Pancreas (tissue), 10 donors: ENCODE results near the gene ZNF318. TPM values are rescaled to one million over a fixed set of nuclear protein-coding genes. Genes with fewer than 3 reads are reported as not detected.

Experiments
- ATAC-seq, 4 donors: fragments of 200-7000 bp; cut with Tn5 transposase; one replicate each; pipeline versions ENCODE4 v1.8.0 to v1.9.1; 2020; ENCODE audit warnings: mild to moderate bottlenecking in 4 of 4, moderate library complexity in 4 of 4
- DNase-seq, 6 donors: peaks; one replicate each; pipeline ENCODE4 v3.0.0-alpha.2; 2020
- FAIRE-seq: peaks from 2 replicates; lab custom pipeline; 2012; peaks lifted over from hg19 to GRCh38; lab: Jason Lieb, UNC
- H3K27ac ChIP-seq, 4 donors: fragments of 200-600 bp; sonication (generic); 1 replicate in 3 of 4; 2 replicates in 1 of 4; pipeline versions ENCODE4 v1.5.0 to v1.8.0; 2020
- H3K27me3 ChIP-seq, 4 donors: fragments of 200-600 bp; one replicate each; pipeline ENCODE4 v1.8.0; 2021
- H3K36me3 ChIP-seq, 3 donors: fragments of 200-600 bp; sonication (generic) in 1 of 3; one replicate each; pipeline versions ENCODE4 v1.5.0 to v1.8.0; 2020 to 2021
- H3K4me1 ChIP-seq, 3 donors: fragments of 200-600 bp; one replicate each; pipeline ENCODE4 v1.8.0; 2021
- H3K4me3 ChIP-seq, 4 donors: fragments of 200-600 bp; sonication (generic) in 2 of 4; one replicate each; pipeline versions ENCODE4 v1.5.0 to v1.8.0; 2020 to 2021
- H3K9me3 ChIP-seq, 4 donors: fragments of 200-600 bp; one replicate each; pipeline ENCODE4 v1.8.0; 2021
- WGBS, 2 donors: extraction: QIAGEN DNeasy Blood & Tissue Kit; methylation state at CpG; one replicate each; pipeline ENCODE4 v1.1.7; 2013; 5-methylcytosine and 5-hydroxymethylcytosine counted together
- intact Hi-C, 3 donors: fragments of 100-400 bp; cut with DNase I; formaldehyde crosslinking; loops; one replicate each; pipeline versions ENCODE4 v1.11.1 to v1.14.2; 2022
- polyA plus RNA-seq, 2 donors: library from polyadenylated mRNA; stranded (reverse); fragments of 200-250 nt; gene quantifications; one replicate each; pipeline ENCODE4 v1.2.3, GENCODE V29; 2013
- total RNA-seq, 6 donors: library from RNA; stranded (reverse); fragmentation: NEBNext Ultra II Directional in 4 of 6; extraction: Animal tissue kit (Norgen Biotek cat#: 25700) in 4 of 6; gene quantifications; one replicate each; pipeline versions ENCODE4 v1.2.1 to v1.2.4, GENCODE V29; 2021 to 2023
- TF ChIP-seq, protein P1 (sequence below), 4 donors: fragments of 200-600 bp; sonication (generic) in 3 of 4; IDR thresholded peaks; one replicate each; pipeline versions ENCODE4 v1.5.0 to v1.8.0; 2021; ENCODE audit warnings: antibody characterized with exemption in 4 of 4
- donor health status: healthy with polysubstance abuse.
- donor health status: DM: no; HTN: no; CAD: no; lungs with moderate emphysema.
- donor health status: DM: no; HTN: no; CAD: no.
- donor health status: control.
- donor health status: control.
- donor health status: Bipolar disorder and iron deficiency.
- donor health status: DM: yes; HTN: yes; CAD: no.
- donor health status: DM: no; HTN: no; CAD: no.
- donor health status: DM: no; HTN: no; CAD: no.
- donor health status: DM: yes; HTN: yes; CAD: no.

Gene ZNF318
- total and polyA plus RNA-seq, 8 donors, result 6.2 to 13.0 (median 8.7) TPM

DNA sequence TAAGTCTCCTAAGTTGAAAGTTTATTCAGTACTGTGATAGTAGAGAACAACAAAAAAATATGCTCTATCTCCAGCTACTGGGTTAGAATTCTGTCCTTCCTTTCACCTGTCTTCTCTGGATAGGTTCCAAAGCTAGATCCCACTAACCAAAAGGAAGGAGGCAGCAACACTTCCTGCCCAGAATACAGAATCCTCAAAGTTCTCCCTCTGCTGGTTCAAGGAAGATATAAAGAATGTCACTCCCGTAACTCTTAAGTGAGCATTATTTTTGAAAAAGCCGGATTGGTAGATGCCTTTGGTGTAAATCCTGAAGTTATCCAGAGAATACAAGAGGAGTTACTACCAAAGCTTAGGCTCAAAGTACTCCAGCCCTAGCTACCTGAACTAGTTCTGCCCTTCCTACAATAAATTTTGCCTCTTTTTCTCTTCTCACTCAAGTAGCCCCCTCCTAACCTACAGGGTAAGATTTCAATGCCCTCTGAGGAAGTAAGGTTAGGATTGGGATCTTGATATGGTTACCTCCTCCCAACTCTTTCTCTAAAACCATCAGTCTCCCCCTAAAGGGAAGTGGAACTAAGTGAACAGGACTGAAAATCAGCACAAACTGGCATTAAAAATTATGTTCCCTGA, 34.9 kb downstream of the ZNF318 start:
- Histone ChIP-seq H3K36me3 (peaks cover 0 to 10% (median 7%) of the 10 kb centered on the region in 3 donors), H3K27me3 (no peaks in the 10 kb centered on the region), H3K9me3 (no peaks in the 10 kb centered on the region), H3K4me3 (no peak overlapping the region), H3K4me1 (peaks cover 0 to 21% (median 4%) of the 10 kb centered on the region in 3 donors), H3K27ac (peak overlapping the region in 1 of 4 donors; percentile 53)
- DNase-seq (no peak), FAIRE-seq (peak; percentile 85), ATAC-seq (peak; percentile 69 to 80 (median 77))
- WGBS, 2 donors, result 32 to 35% methylated on average over 2 of the region's 2 CpGs
- TF ChIP-seq, protein P1, sequence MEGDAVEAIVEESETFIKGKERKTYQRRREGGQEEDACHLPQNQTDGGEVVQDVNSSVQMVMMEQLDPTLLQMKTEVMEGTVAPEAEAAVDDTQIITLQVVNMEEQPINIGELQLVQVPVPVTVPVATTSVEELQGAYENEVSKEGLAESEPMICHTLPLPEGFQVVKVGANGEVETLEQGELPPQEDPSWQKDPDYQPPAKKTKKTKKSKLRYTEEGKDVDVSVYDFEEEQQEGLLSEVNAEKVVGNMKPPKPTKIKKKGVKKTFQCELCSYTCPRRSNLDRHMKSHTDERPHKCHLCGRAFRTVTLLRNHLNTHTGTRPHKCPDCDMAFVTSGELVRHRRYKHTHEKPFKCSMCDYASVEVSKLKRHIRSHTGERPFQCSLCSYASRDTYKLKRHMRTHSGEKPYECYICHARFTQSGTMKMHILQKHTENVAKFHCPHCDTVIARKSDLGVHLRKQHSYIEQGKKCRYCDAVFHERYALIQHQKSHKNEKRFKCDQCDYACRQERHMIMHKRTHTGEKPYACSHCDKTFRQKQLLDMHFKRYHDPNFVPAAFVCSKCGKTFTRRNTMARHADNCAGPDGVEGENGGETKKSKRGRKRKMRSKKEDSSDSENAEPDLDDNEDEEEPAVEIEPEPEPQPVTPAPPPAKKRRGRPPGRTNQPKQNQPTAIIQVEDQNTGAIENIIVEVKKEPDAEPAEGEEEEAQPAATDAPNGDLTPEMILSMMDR (IDR thresholded peaks at IDR 0.05), result peak in 2 of 4 donors; percentile 13 to 17
- intact Hi-C loops, result no loop called here

DNA sequence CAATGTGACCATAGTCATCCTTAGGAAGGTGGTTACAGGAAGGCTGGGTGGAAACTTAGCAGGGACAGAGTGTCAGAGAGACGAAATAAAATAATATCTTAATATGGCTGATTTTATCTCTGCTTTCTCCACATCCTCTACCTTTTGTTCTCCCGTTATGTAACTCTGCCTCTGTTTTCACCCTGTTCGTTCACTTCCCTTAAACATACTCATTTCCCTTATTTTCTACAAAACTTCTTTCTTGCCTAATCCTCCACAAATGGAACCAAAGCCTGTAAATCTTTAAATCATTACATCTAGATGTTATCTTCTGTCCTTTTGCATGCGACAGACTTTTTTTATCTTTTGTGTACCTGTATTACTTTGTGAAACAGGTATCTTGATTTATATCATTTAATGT, 37.6 kb downstream of the ZNF318 start:
- no peaks in the 10 kb centered on the region for H3K9me3 ChIP-seq
- intact Hi-C loops, result no loop called here
- no peaks in the 10 kb centered on the region for H3K27me3 ChIP-seq
- TF ChIP-seq, protein P1 (IDR thresholded peaks at IDR 0.05), result no peak
- no peaks in the 10 kb centered on the region for H3K36me3 ChIP-seq
- H3K4me1 ChIP-seq, result peaks cover 0 to 21% (median 4%) of the 10 kb centered on the region in 3 donors
- FAIRE-seq (no peak), DNase-seq (no peak), ATAC-seq (no peak)
- 79 to 84% methylated on average over 4 of the region's 4 CpGs for WGBS, 2 donors
- no peak overlapping the region for H3K27ac ChIP-seq
- no peak overlapping the region for H3K4me3 ChIP-seq

DNA sequence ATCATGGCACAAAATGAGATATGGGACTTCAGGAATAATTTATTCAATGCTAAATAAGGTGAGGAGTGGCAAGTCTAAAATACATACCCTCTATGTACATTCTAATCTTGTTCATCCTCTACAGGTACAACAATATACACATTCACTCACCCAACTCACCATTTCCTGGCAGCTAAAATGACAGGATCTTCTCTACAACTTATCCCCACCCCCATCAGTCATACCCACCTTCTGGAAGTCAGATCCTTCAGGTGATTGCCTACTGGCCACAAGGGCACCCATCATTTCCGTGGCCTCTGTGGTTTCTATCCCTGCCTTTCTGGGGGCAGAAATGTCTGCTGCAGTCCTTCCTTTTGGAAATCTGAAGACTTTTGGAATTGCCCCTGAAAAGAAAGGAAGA, 38.0 kb downstream of the ZNF318 start:
- intact Hi-C loops, result no loop called here
- WGBS, 2 donors, result 82 to 86% methylated on average over 1 of the region's 1 CpG

DNA sequence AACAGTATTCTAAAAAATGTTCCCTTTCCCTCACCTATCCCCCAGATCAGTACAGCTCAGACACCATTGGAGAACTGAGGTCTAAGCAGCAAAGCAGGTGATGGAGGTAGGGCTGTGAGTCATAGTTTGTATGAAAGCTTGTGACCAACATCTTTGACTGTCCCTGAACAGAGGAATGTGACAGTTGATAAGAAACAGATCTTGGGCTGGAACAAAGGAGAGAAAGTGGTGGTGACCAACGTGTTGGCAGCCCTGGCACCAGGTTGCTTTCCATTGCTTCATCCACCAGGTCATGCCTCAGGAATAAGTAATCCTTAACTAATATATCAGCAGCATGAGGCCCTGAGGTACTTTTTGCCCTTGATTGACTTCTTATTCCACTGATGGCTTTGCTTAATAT, 40.9 kb downstream of the ZNF318 start:
- no peak for FAIRE-seq
- no peaks in the 10 kb centered on the region for H3K4me1 ChIP-seq
- no peak overlapping the region for H3K4me3 ChIP-seq
- WGBS, 2 donors, result 20 to 21% methylated on average over 1 of the region's 1 CpG
- DNase-seq, result peak in 2 of 6 donors; percentile 37 to 48
- intact Hi-C loops, result no loop called here
- peak overlapping the region in 2 of 4 donors; percentile 69 to 75 for H3K27ac ChIP-seq
- peak; percentile 64 to 94 (median 82) for ATAC-seq
- H3K36me3 ChIP-seq, result no peaks in the 10 kb centered on the region
- H3K27me3 ChIP-seq, result no peaks in the 10 kb centered on the region
- TF ChIP-seq, protein P1 (IDR thresholded peaks at IDR 0.05), result no peak
- no peaks in the 10 kb centered on the region for H3K9me3 ChIP-seq

More for the DNA sequence above, 38.0 kb downstream of the ZNF318 start:
- ATAC-seq (no peak), DNase-seq (no peak), FAIRE-seq (no peak)
- Histone ChIP-seq H3K4me1 (peaks cover 0 to 21% (median 4%) of the 10 kb centered on the region in 3 donors), H3K27ac (no peak overlapping the region), H3K36me3 (no peaks in the 10 kb centered on the region), H3K27me3 (no peaks in the 10 kb centered on the region), H3K9me3 (no peaks in the 10 kb centered on the region), H3K4me3 (no peak overlapping the region)
- TF ChIP-seq, protein P1 (IDR thresholded peaks at IDR 0.05), result no peak

DNA sequence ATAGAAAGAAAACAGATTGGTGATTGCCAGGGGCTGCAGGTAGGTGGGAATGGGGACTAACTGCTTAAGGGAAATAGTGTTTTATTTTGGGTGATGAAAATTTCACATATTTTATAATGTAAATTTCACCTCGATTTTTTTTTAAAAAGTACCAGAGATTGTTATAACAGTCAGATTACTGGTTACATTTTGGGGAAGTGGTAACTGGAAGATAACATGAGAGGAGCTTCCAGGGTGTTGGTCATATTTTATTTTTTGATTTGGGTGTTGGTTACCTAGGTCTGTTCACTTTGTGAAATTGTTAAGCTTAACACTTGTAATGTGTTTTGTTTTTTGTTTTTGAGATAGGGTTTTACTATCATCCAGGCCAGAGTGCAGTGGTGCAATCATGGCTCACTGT, 43.6 kb downstream of the ZNF318 start:
- H3K27me3 ChIP-seq, result no peaks in the 10 kb centered on the region
- H3K36me3 ChIP-seq, result no peaks in the 10 kb centered on the region
- no peaks in the 10 kb centered on the region for H3K4me1 ChIP-seq
- intact Hi-C loops, result no loop called here
- H3K27ac ChIP-seq, result no peak overlapping the region
- 41 to 43% methylated on average over 1 of the region's 1 CpG for WGBS, 2 donors
- DNase-seq (no peak), FAIRE-seq (no peak), ATAC-seq (no peak)
- H3K4me3 ChIP-seq, result no peak overlapping the region
- TF ChIP-seq, protein P1 (IDR thresholded peaks at IDR 0.05), result no peak
- no peaks in the 10 kb centered on the region for H3K9me3 ChIP-seq
